NT2/D1 (cell line): Measurements from ENCODE around the gene C1orf116.

Experiments used
- DNase-seq: peaks from one replicate; pipeline ENCODE4 v3.0.0-alpha.2; 2011; ENCODE audit warnings: low read depth, low spot score
- H3K27me3 ChIP-seq: 2 replicates; pipeline ENCODE4 v1.6.0; 2011; ENCODE audit warnings: mild to moderate bottlenecking; ENCODE audit not compliant: insufficient read length, insufficient read depth
- H3K36me3 ChIP-seq: 2 replicates; pipeline ENCODE4 v1.6.1; 2011; ENCODE audit warnings: mild to moderate bottlenecking, low read length, mixed read lengths; ENCODE audit not compliant: insufficient read depth, insufficient read length
- H3K4me1 ChIP-seq: 2 replicates; pipeline ENCODE4 v1.5.1; 2011; ENCODE audit not compliant: insufficient read depth, insufficient read length
- H3K4me3 ChIP-seq: 2 replicates; pipeline ENCODE4 v1.5.1; 2011; ENCODE audit warnings: low read depth; ENCODE audit not compliant: insufficient read length
- H3K9ac ChIP-seq: 2 replicates; pipeline ENCODE4 v1.6.0; 2011; ENCODE audit warnings: low read depth; ENCODE audit not compliant: insufficient read length
- H3K9me3 ChIP-seq: 2 replicates; pipeline ENCODE4 v1.5.1; 2011; ENCODE audit warnings: mild to moderate bottlenecking, low read length; ENCODE audit not compliant: insufficient read depth
- SUZ12 ChIP-seq: IDR thresholded peaks from 2 replicates; pipeline ENCODE4 v1.6.1; 2011; ENCODE audit not compliant: insufficient read length, insufficient read depth; ENCODE audit errors: extremely low read depth
- YY1 ChIP-seq: IDR thresholded peaks from 2 replicates; pipeline ENCODE4 v1.6.1; 2011; ENCODE audit not compliant: insufficient read length, insufficient read depth
- ZNF274 ChIP-seq: IDR thresholded peaks from 2 replicates; pipeline ENCODE4 v1.6.1; 2011; ENCODE audit warnings: mild to moderate bottlenecking, low read depth, low read length

C1orf116 gene

DNA sequence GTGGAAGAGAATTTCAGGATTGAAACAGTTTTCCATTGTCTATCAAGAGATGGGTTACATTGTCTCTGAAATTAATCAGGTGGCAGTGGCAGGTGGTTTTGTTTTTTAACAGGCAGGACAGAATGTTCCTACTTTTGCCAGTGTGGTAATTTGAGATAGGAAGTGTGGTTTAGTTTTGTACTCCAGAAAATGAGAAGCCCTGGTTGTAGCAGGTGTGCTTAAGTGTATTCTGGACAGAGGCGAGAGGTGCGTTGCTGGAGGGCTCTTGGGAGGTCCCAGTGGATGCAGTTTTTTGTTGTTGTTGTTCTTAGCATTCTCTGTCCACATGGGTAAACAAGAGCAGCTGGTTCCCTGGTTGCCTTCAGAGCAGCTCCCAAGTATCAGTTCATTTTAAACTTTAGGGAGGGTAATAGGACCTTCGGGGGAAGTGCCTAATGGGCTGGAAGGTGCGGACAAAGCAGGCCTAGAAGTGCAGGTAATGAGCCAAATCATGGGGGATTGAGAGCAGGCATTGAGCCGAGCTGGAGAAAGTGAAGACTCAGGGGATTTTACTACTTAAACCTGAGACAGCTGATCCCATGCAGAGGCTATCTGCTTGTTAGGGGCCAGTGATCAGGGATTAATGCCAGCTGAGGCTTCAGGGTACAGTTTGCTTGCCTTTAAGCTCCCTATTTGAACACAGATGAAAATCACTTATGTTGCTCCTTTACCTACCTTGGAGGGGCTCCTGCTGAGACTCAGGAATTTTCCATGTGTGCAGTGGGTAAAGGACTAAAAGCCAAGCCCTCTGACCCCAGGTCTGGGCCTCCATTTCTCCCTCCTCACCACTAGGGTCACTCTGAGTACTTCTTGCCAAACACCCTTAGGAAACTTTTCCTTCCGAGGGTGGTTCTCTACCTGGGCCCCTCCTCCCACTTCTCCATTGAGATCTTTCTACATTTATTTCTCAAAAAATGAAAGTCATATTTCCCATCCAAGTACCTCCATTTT, 26.6 kb upstream of the C1orf116 start:
- Histone ChIP-seq H3K36me3 (peaks cover 25% of the 10 kb centered on the region), H3K9ac (no peak overlapping the region), H3K4me3 (no peak overlapping the region), H3K9me3 (no peaks in the 10 kb centered on the region), H3K27me3 (no peaks in the 10 kb centered on the region), H3K4me1 (no peaks in the 10 kb centered on the region)
- DNase-seq, result no peak
- TF ChIP-seq ZNF274, result no peak
- TF ChIP-seq YY1, result no peak
- no peak for TF ChIP-seq SUZ12

DNA sequence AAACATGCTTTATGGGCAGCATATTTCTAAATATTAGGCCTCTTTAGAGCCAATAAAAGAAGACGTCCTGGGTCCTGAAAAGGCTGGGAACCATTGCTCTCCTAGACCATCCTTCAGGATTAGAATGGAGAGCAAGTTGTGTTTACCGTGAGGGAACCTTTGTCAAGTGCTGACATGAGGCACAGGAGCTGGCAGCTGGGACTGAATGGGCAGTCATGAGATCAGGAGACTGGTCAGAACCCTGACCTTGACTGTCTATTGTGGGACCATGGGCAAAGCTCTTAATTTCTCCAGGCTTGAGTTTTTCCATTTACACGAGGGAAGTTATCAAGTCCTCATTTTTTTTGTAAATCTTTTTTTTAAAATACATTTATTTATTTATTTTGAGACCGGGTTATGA, 25.7 kb upstream of the C1orf116 start:
- H3K36me3 ChIP-seq, result peaks cover 16% of the 10 kb centered on the region
- no peak for DNase-seq
- H3K27me3 ChIP-seq, result no peaks in the 10 kb centered on the region
- TF ChIP-seq ZNF274 (no peak), YY1 (no peak), SUZ12 (no peak)
- H3K4me3 ChIP-seq, result no peak overlapping the region
- no peak overlapping the region for H3K9ac ChIP-seq
- no peaks in the 10 kb centered on the region for H3K9me3 ChIP-seq
- H3K4me1 ChIP-seq, result no peaks in the 10 kb centered on the region

DNA sequence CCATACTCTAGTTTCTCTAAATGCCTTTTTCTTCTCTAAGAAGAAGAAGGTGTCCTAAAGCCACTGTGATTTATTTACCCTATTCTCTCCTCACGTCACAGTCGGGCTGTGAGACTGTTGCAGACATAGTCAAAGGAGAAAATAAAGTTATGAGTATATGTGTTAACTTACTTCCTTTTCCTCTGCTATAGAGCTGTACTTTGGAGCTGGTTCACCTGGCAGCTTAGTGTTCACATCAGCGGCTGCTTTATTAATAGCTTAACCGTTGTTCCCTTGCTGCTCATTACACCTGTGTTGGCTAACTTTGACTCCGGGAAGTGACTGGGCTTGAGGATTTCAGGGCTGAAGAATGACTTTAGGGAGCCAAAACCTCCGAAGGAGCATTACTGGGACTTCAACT, 24.1 kb upstream of the C1orf116 start:
- Histone ChIP-seq H3K9me3 (no peaks in the 10 kb centered on the region), H3K9ac (no peak overlapping the region), H3K4me1 (no peaks in the 10 kb centered on the region), H3K36me3 (peaks cover under 1% of the 10 kb centered on the region), H3K27me3 (no peaks in the 10 kb centered on the region), H3K4me3 (no peak overlapping the region)
- no peak for DNase-seq
- no peak for TF ChIP-seq ZNF274
- TF ChIP-seq SUZ12, result no peak
- no peak for TF ChIP-seq YY1

DNA sequence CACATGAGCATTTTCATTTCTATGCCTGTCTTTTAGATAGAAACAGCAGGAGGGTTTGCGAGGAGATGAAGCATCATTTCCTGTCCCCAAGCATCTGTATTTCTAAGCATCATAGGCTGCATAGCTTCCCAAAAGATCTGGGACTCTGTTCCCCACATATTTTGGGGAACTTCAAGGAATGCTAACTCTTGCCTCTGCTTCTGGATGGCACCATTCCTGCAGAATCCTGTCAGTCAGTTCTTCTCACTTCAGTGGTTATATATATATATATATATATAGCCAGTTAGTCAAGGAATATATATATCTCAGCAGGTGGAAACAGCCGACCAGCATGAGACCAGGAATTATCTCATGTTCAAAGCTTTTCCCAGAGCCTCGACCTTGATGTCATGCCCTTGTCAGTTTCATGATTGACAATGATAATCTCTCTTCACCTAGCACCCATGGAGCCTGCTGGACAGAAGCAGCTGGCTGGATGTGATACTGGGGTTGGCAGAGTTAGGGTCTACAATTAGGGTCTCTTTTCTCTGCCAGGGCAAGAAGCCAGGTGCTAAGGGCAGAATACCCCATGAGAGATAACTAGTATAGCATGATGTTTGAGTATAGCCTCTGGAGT, 22.9 kb upstream of the C1orf116 start:
- no peak overlapping the region for H3K9ac ChIP-seq
- TF ChIP-seq SUZ12, result no peak
- no peak for TF ChIP-seq ZNF274
- no peak for TF ChIP-seq YY1
- no peaks in the 10 kb centered on the region for H3K4me1 ChIP-seq
- H3K9me3 ChIP-seq, result no peaks in the 10 kb centered on the region
- H3K4me3 ChIP-seq, result no peak overlapping the region
- H3K27me3 ChIP-seq, result no peaks in the 10 kb centered on the region
- DNase-seq, result no peak
- H3K36me3 ChIP-seq, result no peaks in the 10 kb centered on the region

DNA sequence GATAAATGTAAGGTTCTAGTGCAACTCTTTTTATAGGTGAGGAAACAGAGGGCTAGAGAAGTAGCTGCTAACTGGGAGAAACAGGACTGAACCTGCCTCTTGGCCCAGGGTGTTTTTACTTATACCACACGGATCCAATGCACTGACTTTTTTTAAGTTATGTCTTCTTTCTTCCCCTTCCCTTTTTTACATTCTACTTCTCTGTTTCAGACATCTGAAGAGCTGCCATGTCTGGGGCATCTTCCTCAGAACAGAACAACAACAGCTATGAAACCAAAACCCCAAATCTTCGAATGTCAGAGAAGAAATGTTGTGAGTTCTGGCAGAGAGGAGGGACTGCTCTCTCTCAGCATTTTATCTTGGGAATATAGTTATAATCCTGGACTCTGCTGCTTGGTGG, 21.9 kb upstream of the C1orf116 start:
- H3K9me3 ChIP-seq, result no peaks in the 10 kb centered on the region
- no peaks in the 10 kb centered on the region for H3K4me1 ChIP-seq
- no peak overlapping the region for H3K9ac ChIP-seq
- H3K27me3 ChIP-seq, result no peaks in the 10 kb centered on the region
- no peak for DNase-seq
- no peak for TF ChIP-seq SUZ12
- TF ChIP-seq ZNF274, result no peak
- no peak for TF ChIP-seq YY1
- peaks cover 1% of the 10 kb centered on the region for H3K36me3 ChIP-seq
- no peak overlapping the region for H3K4me3 ChIP-seq

DNA sequence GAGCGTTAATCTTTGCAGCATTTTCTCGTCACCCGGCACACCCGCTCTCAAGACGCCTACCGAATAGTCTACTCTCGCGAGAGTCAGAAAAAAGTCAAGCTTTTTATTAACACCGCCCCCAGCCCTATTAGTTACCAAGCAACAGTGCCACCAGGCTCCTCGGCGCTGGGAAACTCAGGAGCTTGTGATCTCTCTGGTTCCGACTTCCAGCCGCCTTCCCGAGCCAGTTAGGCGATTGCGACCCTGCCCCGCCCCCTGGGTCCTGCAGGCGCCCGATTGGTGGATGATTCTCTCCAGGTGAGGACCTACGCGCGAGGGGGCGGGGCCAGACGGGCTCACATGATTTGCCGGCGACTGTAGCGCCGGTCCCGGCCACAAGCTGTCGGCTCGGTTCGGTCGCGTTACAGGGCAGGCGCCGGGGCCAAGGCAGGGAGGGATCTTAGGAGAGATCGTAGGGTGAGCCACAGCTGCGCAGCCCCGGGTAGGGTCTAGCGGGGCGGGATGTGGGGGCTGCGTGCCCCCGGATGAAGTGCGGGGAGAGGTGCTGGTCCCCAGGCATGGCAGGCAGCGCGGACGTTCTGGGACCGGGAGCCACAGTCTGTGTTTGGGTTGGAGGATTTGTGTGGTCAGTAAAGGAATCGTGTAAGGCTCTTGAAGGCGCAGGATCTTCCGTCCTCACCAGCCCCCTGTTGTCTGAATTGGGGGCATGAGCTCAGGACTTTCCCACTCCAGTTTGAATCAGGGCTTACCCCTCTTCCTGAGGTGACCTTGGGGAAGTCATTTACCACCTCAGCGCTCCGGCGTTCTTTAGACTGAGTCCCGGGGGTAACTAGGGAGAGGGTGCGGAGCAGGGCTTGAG, 20.6 kb upstream of the C1orf116 start, which contains the start of gene PFKFB2:
Gene PFKFB2, plus strand, starts transcription at position 365 of the 859 bp plus-strand sequence. CDS start 1,443 bp downstream, outside the sequence.
- Histone ChIP-seq H3K4me3 (peak within 1 kb of the TSS; percentile 84), H3K9ac (peak within 1 kb of the TSS; percentile 91), H3K36me3 (peaks cover 15% of the 10 kb centered on the region), H3K4me1 (peaks cover 2% of the 10 kb centered on the region), H3K9me3 (no peaks in the 10 kb centered on the region), H3K27me3 (no peaks in the 10 kb centered on the region)
- peak; percentile 100 for DNase-seq
- TF ChIP-seq YY1 (no peak), SUZ12 (no peak), ZNF274 (no peak)
